ENCODE results near the gene SATB2.

SATB2 gene

DNA sequence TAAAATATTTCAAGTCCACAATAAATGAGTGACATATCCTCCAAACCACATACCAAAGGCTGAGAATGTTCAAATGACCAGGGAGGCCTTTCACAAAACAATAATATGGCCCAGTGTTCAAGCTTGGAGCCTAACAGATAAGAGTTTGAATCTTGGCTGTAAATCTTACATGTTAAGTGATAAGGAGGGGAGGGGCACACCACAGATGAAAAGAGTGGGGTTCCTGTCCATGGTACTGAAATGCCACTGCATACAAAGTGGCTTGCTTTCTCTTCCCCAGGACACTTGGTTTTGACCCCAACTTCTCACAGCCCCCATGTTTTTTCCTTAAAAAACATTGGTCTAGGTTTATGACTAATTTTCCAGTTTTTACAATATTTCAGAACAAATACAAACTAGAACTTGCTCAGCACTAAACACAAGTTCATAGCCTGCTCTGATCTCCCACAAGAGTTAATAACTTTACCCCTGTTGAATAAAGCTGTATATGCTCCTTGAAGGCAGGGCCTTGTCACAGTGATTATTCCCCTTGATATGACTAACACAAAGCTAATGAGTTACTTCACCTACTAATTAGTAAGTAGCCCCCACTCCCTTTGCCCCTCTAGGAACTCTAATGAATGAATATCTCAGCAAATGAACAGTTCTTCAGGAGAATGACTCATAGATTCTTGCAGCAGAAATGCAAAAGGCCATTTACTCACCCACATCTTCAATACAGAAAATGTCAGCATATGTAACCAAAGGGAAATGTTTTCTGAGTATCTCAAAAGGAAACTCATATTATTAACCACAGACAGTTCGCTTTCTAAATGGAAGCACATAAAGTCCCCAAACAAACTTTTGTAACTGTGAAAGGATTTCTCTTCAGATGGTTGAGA is 142.2 kb downstream of the SATB2 start:
- no peak overlapping the region for H3K4me3 ChIP-seq (replicated peaks; ENCODE audit: low read depth, low read length)
- no peak for TF ChIP-seq CTCF (IDR thresholded peaks at IDR 0.05; ENCODE audit: low read depth, low read length, missing control alignments)
- DNase-seq (ENCODE audit: extremely low read depth, low read depth), result peak; percentile 16

- no peak for TF ChIP-seq CTCF (IDR thresholded peaks at IDR 0.05; ENCODE audit: low read depth, low read length, missing control alignments)
- H3K4me3 ChIP-seq (replicated peaks; ENCODE audit: low read depth, low read length), result no peak overlapping the region
- DNase-seq (ENCODE audit: extremely low read depth, low read depth), result no peak
These were observed 144.8 kb downstream of the SATB2 start for GRCh38 chr2:199312931-199313330.

DNA sequence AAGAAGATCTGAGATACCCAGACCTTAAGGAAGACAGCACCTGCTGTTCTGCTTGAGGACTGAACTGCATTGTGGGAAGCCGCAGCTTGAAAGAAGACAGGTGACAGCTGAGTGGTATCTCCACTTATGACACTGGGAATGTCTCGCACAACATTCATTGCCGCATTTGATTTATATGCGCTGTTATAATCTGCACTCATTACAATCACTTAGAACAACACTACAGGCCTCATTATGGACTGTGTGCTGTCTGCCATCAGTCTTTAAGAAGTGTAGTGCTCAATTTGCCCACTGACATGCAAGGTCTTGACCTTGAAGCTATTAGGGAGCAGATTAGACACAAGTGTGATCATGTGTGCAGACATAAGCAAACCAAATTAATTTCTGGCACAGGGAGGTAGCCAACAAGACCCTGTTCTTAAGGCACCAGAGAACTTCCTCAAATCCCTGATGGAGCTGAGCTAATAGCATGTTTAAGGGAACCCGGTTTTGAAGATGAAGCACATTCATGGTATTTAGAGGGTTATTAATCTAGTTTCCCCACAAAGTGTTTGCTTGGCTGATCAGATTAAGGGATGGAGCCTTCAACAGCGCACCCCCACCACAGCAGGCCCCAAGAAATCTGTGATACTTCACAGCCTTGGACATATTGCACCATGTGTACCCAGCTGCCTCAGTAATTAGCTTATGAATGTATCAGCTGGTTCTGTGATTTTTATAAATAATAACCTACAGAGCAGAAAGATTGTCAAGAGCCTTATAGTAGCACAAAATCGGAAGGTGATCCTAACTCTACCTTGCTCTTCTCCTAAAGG is 146.8 kb downstream of the SATB2 start:
- TF ChIP-seq CTCF (IDR thresholded peaks at IDR 0.05; ENCODE audit: low read depth, low read length, missing control alignments), result no peak
- DNase-seq (ENCODE audit: extremely low read depth, low read depth), result no peak
- no peak overlapping the region for H3K4me3 ChIP-seq (replicated peaks; ENCODE audit: low read depth, low read length)

GRCh38 chr2:199309973-199310372 is 147.8 kb downstream of the SATB2 start:
- no peak overlapping the region for H3K4me3 ChIP-seq (replicated peaks; ENCODE audit: low read depth, low read length)
- no peak for DNase-seq (ENCODE audit: extremely low read depth, low read depth)
- TF ChIP-seq CTCF (IDR thresholded peaks at IDR 0.05; ENCODE audit: low read depth, low read length, missing control alignments), result no peak

GRCh38 chr2:199309411-199309810 is 148.3 kb downstream of the SATB2 start:
- H3K4me3 ChIP-seq (replicated peaks; ENCODE audit: low read depth, low read length), result no peak overlapping the region
- no peak for DNase-seq (ENCODE audit: extremely low read depth, low read depth)
- TF ChIP-seq CTCF (IDR thresholded peaks at IDR 0.05; ENCODE audit: low read depth, low read length, missing control alignments), result no peak

- no peak for TF ChIP-seq CTCF (IDR thresholded peaks at IDR 0.05; ENCODE audit: low read depth, low read length, missing control alignments)
- H3K4me3 ChIP-seq (replicated peaks; ENCODE audit: low read depth, low read length), result no peak overlapping the region
- DNase-seq (ENCODE audit: extremely low read depth, low read depth), result no peak
These were observed 149.2 kb downstream of the SATB2 start for GRCh38 chr2:199308567-199308966.
